SK-N-SH (cell line): ENCODE measurements around the gene TMTC4. TPM values are rescaled to one million over a fixed set of nuclear protein-coding genes. Genes with fewer than 3 reads are reported as not detected.
"Not testable (repeated sequence)": the region's sequence is repeated elsewhere in the genome, so short reads cannot be mapped to it uniquely, and the experiment has no call there.

Experiments used
- CTCF ChIA-PET: fragments of 300-600, 350-600 bp; formaldehyde crosslinking; extraction: SDS; loops from one replicate; lab custom pipeline; 2021; lab: Yijun Ruan, JAX
- POLR2A ChIA-PET: fragments of 350-600 bp; sonication (Branson Sonifier 250); formaldehyde crosslinking; extraction: SDS; loops from one replicate; lab custom pipeline; 2020; ENCODE audit warnings: antibody characterized with exemption, inconsistent platforms; lab: Yijun Ruan, JAX
- DNase-seq: peaks from one replicate; pipeline ENCODE4 v3.0.0; 2012
- H2AFZ ChIP-seq: fragments of 200-600 bp; sonication (generic); 2 replicates; pipeline ENCODE4 v1.8.1; 2016; ENCODE audit warnings: antibody characterized with exemption, mild to moderate bottlenecking, low read depth
- H3F3A ChIP-seq: fragments of 200-600 bp; sonication (generic); replicated peaks from 2 replicates; pipeline ENCODE3; 2016; ENCODE audit warnings: antibody characterized with exemption, mild to moderate bottlenecking; ENCODE audit not compliant: insufficient read depth
- H3K27ac ChIP-seq, 2 experiments: fragments of 200-500 bp in 1 of 2; fragments of 200-600 bp in 1 of 2; sonication (Bioruptor generic) in 1 of 2; sonication (generic), shearing (Covaris generic) in 1 of 2; 2 replicates each; pipeline versions ENCODE4 v1.5.1 to v1.6.1; 2014 to 2016; ENCODE audit warnings: low read depth in 2 of 2, inconsistent platforms in 1 of 2, low read length in 1 of 2, mild to moderate bottlenecking in 1 of 2, mixed read lengths in 1 of 2
- H3K27me3 ChIP-seq: fragments of 200-600 bp; sonication (generic), shearing (Covaris generic); 2 replicates; pipeline ENCODE4 v1.6.1; 2016; ENCODE audit warnings: mixed run types; ENCODE audit not compliant: insufficient read depth
- H3K36me3 ChIP-seq, 2 experiments: fragments of 200-500 bp in 1 of 2; fragments of 200-600 bp in 1 of 2; sonication (Bioruptor generic) in 1 of 2; sonication (generic) in 1 of 2; replicated peaks in 1 of 2; 2 replicates each; pipeline versions ENCODE3 to v1.5.1; 2014 to 2016; ENCODE audit warnings: low read length in 1 of 2, mild to moderate bottlenecking in 1 of 2; ENCODE audit not compliant: insufficient read depth in 2 of 2, control insufficient read depth in 1 of 2
- H3K4me1 ChIP-seq, 2 experiments: fragments of 200-500 bp in 1 of 2; fragments of 200-600 bp in 1 of 2; sonication (Bioruptor generic) in 1 of 2; sonication (generic), shearing (Covaris generic) in 1 of 2; 2 replicates each; pipeline versions ENCODE4 v1.5.1 to v1.6.1; 2014 to 2016; ENCODE audit warnings: low read depth in 1 of 2, low read length in 1 of 2, mixed run types in 1 of 2; ENCODE audit not compliant: insufficient read depth in 2 of 2, control insufficient read depth in 1 of 2
- H3K4me2 ChIP-seq: fragments of 200-600 bp; sonication (generic), shearing (Covaris generic); 2 replicates; pipeline ENCODE4 v1.6.1; 2017; ENCODE audit warnings: mixed run types
- H3K4me3 ChIP-seq, 2 experiments: fragments of 200-500 bp in 1 of 2; fragments of 200-600 bp in 1 of 2; sonication (Bioruptor generic) in 1 of 2; sonication (generic), shearing (Covaris generic) in 1 of 2; 2 replicates each; pipeline versions ENCODE4 v1.5.1 to v1.8.1; 2014 to 2016; ENCODE audit warnings: low read depth in 2 of 2, inconsistent platforms in 1 of 2, low read length in 1 of 2, mild to moderate bottlenecking in 1 of 2, mixed read lengths in 1 of 2, moderate library complexity in 1 of 2
- H3K79me2 ChIP-seq: fragments of 200-600 bp; sonication (generic); 2 replicates; pipeline ENCODE4 v1.8.1; 2017; ENCODE audit warnings: mild to moderate bottlenecking; ENCODE audit not compliant: insufficient read depth
- H3K9ac ChIP-seq: fragments of 200-600 bp; sonication (generic); 2 replicates; pipeline ENCODE4 v1.6.1; 2017; ENCODE audit warnings: mixed run types
- H3K9me2 ChIP-seq: fragments of 200-600 bp; sonication (generic); 2 replicates; pipeline ENCODE4 v1.6.1; 2017; ENCODE audit warnings: mixed run types
- H3K9me3 ChIP-seq: fragments of 200-600 bp; sonication (generic); 2 replicates; pipeline ENCODE4 v1.6.1; 2017; ENCODE audit warnings: mixed run types, mild to moderate bottlenecking, moderate library complexity
- H4K20me1 ChIP-seq: fragments of 200-600 bp; sonication (generic); 2 replicates; pipeline ENCODE4 v1.6.1; 2017; ENCODE audit warnings: mild to moderate bottlenecking, mixed run types; ENCODE audit not compliant: insufficient read depth
- FOSL2 ChIP-seq: IDR thresholded peaks from 2 replicates; pipeline ENCODE4 v1.4.0; 2012; ENCODE audit warnings: low read depth, mild to moderate bottlenecking, moderate library complexity, borderline replicate concordance
- FOXM1 ChIP-seq: IDR thresholded peaks from 2 replicates; pipeline ENCODE4 v1.4.0; 2012; ENCODE audit warnings: low read depth, mild to moderate bottlenecking
- GABPA ChIP-seq: IDR thresholded peaks from 2 replicates; pipeline ENCODE4 v1.4.0; 2012; ENCODE audit warnings: low read depth, mild to moderate bottlenecking
- GATA2 ChIP-seq: sonication (generic); formaldehyde crosslinking; IDR thresholded peaks from 2 replicates; pipeline ENCODE4 v1.5.0; 2020; ENCODE audit warnings: mild to moderate bottlenecking, missing genetic modification reagents
- NFIC ChIP-seq: IDR thresholded peaks from 2 replicates; pipeline ENCODE4 v1.4.0; 2012; ENCODE audit warnings: borderline replicate concordance
- PBX3 ChIP-seq: IDR thresholded peaks from 2 replicates; pipeline ENCODE4; 2012
- REST ChIP-seq: IDR thresholded peaks from 2 replicates; pipeline ENCODE4 v1.6.1; 2012; ENCODE audit warnings: mild to moderate bottlenecking, low read depth, low read length, moderate library complexity
- RFX5 ChIP-seq: IDR thresholded peaks from 2 replicates; pipeline ENCODE4 v1.6.1; 2012; ENCODE audit warnings: mild to moderate bottlenecking, improper control_type of control experiment, low read length
- RXRA ChIP-seq: IDR thresholded peaks from 2 replicates; pipeline ENCODE4 v1.4.0; 2012; ENCODE audit warnings: low read depth, mild to moderate bottlenecking, borderline replicate concordance
- TEAD4 ChIP-seq: IDR thresholded peaks from 2 replicates; pipeline ENCODE4 v1.4.0; 2012; ENCODE audit warnings: mild to moderate bottlenecking, borderline replicate concordance; ENCODE audit not compliant: insufficient read depth
- whole genome bisulfite sequencing: methylation state at CpG from one replicate; pipeline ENCODE4 v1.1.6; 2017; ENCODE audit warnings: low lambda C conversion rate; 5-methylcytosine and 5-hydroxymethylcytosine counted together
- polyA plus RNA-seq, 3 experiments: library from polyadenylated mRNA; depleted of rRNA; stranded (reverse); fragments of >200 nt; gene quantifications; 2 replicates each; pipeline ENCODE4 v1.2.3, GENCODE V29; 2012

TMTC4 gene
- polyA plus RNA-seq, 1 of the 3 experiments (the other 2 are of a cell fraction): 22.3 TPM

- no peak for TF ChIP-seq TEAD4
- TF ChIP-seq RXRA: no peak
- TF ChIP-seq REST: no peak
- TF ChIP-seq, all 33 proteins: peak for 0
These were observed 53.8 kb downstream of the TMTC4 start (continued) for GRCh38 chr13:100620792-100621191.

GRCh38 chr13:100619940-100620339 lies 54.7 kb downstream of the TMTC4 start:
- peaks cover 3 to 18% of the 10 kb centered on the region in 2 experiments for H3K36me3 ChIP-seq
- CTCF ChIA-PET: no interaction called here
- TF ChIP-seq GATA2 (CRISPR knock-in tag) (no peak), TEAD4 (no peak), FOSL2 (no peak), FOXM1 (no peak), PBX3 (no peak), GABPA (no peak), NFIC (no peak), RFX5 (no peak)
- no peak for DNase-seq
- POLR2A ChIA-PET: no interaction called here
- no peaks in the 10 kb centered on the region for H3K4me1 ChIP-seq
- no peak overlapping the region for H3K27ac ChIP-seq
- H3F3A ChIP-seq: no peaks in the 10 kb centered on the region
- no peak overlapping the region for H2AFZ ChIP-seq
- H3K9ac ChIP-seq: no peak overlapping the region
- no peaks in the 10 kb centered on the region for H3K27me3 ChIP-seq
- no peaks in the 10 kb centered on the region for H3K79me2 ChIP-seq
- H3K9me3 ChIP-seq: no peaks in the 10 kb centered on the region
- no peaks in the 10 kb centered on the region for H4K20me1 ChIP-seq
- H3K4me3 ChIP-seq: no peak overlapping the region
- WGBS: 96% methylated on average over 2 of the region's 2 CpGs
- no peaks in the 10 kb centered on the region for H3K9me2 ChIP-seq
- no peak overlapping the region for H3K4me2 ChIP-seq

- H3K79me2 ChIP-seq, H3K4me3 ChIP-seq, H3F3A ChIP-seq, H4K20me1 ChIP-seq, H3K9me3 ChIP-seq, DNase-seq, H2AFZ ChIP-seq, H3K9me2 ChIP-seq, H3K9ac ChIP-seq, POLR2A ChIA-PET, H3K4me2 ChIP-seq, H3K27ac ChIP-seq, H3K27me3 ChIP-seq, CTCF ChIA-PET, H3K4me1 ChIP-seq: not testable (repeated sequence)
- 97% methylated on average over 21 of the region's 24 CpGs for WGBS
- peaks cover 0 to 11% of the 10 kb centered on the region in 2 experiments for H3K36me3 ChIP-seq
These were observed 55.7 kb downstream of the TMTC4 start for GRCh38 chr13:100618897-100619296.
